HepG2 (cell line): Measurements from ENCODE around the gene TSPAN18. TPM values are rescaled to one million over a fixed set of nuclear protein-coding genes. Genes with fewer than 3 reads are reported as not detected.

Experiments used
- ATAC-seq: fragments of 200-7000 bp; cut with Tn5 transposase; 3 replicates; pipeline ENCODE4 v1.9.1; 2020; ENCODE audit warnings: mild to moderate bottlenecking, moderate library complexity
- BruUV-seq: library from RNA; stranded (reverse); fragments of 400-500 nt; replicated peaks from 2 replicates; lab custom pipeline; 2021; lab: Mats Ljungman, UMichigan
- CTCF ChIA-PET: fragments of 300-600 bp; formaldehyde crosslinking; extraction: SDS; loops from one replicate; lab custom pipeline; 2021; ENCODE audit warnings: low total read pairs, inconsistent platforms, low intra/inter-chr PET ratio; lab: Yijun Ruan, JAX
- POLR2A ChIA-PET: fragments of 350-600 bp; sonication (Branson Sonifier 250); formaldehyde crosslinking; loops from one replicate; lab custom pipeline; 2020; ENCODE audit warnings: antibody characterized with exemption, inconsistent platforms; lab: Yijun Ruan, JAX
- DNase-seq: peaks from one replicate; pipeline ENCODE4 v3.0.0-alpha.2; 2015; ENCODE audit warnings: low spot score
- FAIRE-seq: peaks from 3 replicates; lab custom pipeline; 2011; peaks lifted over from hg19 to GRCh38; lab: Jason Lieb, UNC
- H2AFZ ChIP-seq: one replicate; pipeline ENCODE4 v1.6.1; 2011; ENCODE audit warnings: low read length, inconsistent platforms
- H3K27ac ChIP-seq: fragments of 300-600 bp; 3 replicates; pipeline ENCODE4 v1.8.0; 2011; ENCODE audit warnings: mixed run types, mild to moderate bottlenecking, mixed read lengths, low read length, inconsistent platforms; ENCODE audit not compliant: insufficient read depth; ENCODE audit errors: extremely low read length
- H3K27me3 ChIP-seq, 2 experiments: fragments of 200-600 bp in 1 of 2; 2 replicates in 1 of 2; 3 replicates in 1 of 2; pipeline versions ENCODE4 v1.6.0 to v1.8.0; 2011; ENCODE audit warnings: low read length in 2 of 2, mild to moderate bottlenecking in 2 of 2, moderate library complexity in 2 of 2, inconsistent platforms in 1 of 2; ENCODE audit not compliant: insufficient read depth in 2 of 2, control insufficient read depth in 1 of 2
- H3K36me3 ChIP-seq, 2 experiments: fragments of 200-600 bp in 1 of 2; replicated peaks in 1 of 2; 2 replicates in 1 of 2; 3 replicates in 1 of 2; pipeline versions ENCODE4 v1.5.1 to v1.8.0; 2011; ENCODE audit warnings: low read length in 2 of 2, inconsistent platforms in 1 of 2; ENCODE audit not compliant: insufficient read depth in 2 of 2, control insufficient read depth in 1 of 2
- H3K4me1 ChIP-seq: 2 replicates; pipeline ENCODE4 v1.5.1; 2012; ENCODE audit warnings: low read length, inconsistent platforms; ENCODE audit not compliant: insufficient read depth
- H3K4me2 ChIP-seq: 2 replicates; pipeline ENCODE4 v1.6.0; 2011; ENCODE audit warnings: low read depth, low read length, inconsistent platforms
- H3K4me3 ChIP-seq, 3 experiments: fragments of 200-600 bp in 1 of 3; sonication (generic), shearing (Covaris generic) in 1 of 3; replicated peaks in 1 of 3; 2 replicates each; pipeline ENCODE4 v1.5.1; 2011 to 2016; ENCODE audit warnings: low read length in 3 of 3, inconsistent platforms in 2 of 3, low read depth in 2 of 3, mild to moderate bottlenecking in 2 of 3, control low read depth in 1 of 3, mixed read lengths in 1 of 3; ENCODE audit not compliant: insufficient read depth in 1 of 3
- H3K79me2 ChIP-seq: one replicate; pipeline ENCODE4 v1.6.1; 2011; ENCODE audit warnings: low read length, inconsistent platforms; ENCODE audit not compliant: insufficient read depth
- H3K9ac ChIP-seq: 2 replicates; pipeline ENCODE4 v1.6.0; 2011; ENCODE audit warnings: mild to moderate bottlenecking, low read depth, low read length, inconsistent platforms; ENCODE audit not compliant: insufficient read depth
- H3K9me3 ChIP-seq: 2 replicates; pipeline ENCODE4 v1.5.1; 2012; ENCODE audit warnings: mild to moderate bottlenecking, low read length
- H4K20me1 ChIP-seq: 2 replicates; pipeline ENCODE4 v1.6.0; 2011; ENCODE audit warnings: inconsistent platforms, mild to moderate bottlenecking, low read length, moderate library complexity; ENCODE audit not compliant: insufficient read depth
- CBFB ChIP-seq: sonication (generic); formaldehyde crosslinking; IDR thresholded peaks from 2 replicates; pipeline ENCODE4 v1.4.0; 2020; ENCODE audit warnings: missing genetic modification reagents
- RERE ChIP-seq: IDR thresholded peaks from 2 replicates; pipeline ENCODE4 v1.6.1; 2016; ENCODE audit warnings: low read depth, missing genetic modification reagents, missing compliant biosample characterization
- THAP8 ChIP-seq: sonication (generic); formaldehyde crosslinking; IDR thresholded peaks from 2 replicates; pipeline ENCODE4 v1.5.1; 2020; ENCODE audit warnings: missing genetic modification reagents, mild to moderate bottlenecking, borderline replicate concordance
- ZFX ChIP-seq: sonication (generic); formaldehyde crosslinking; IDR thresholded peaks from 2 replicates; pipeline ENCODE4 v1.4.0; 2020; ENCODE audit warnings: mild to moderate bottlenecking, low read depth, missing genetic modification reagents, moderate library complexity
- ZNF784 ChIP-seq: sonication (generic); formaldehyde crosslinking; IDR thresholded peaks from 2 replicates; pipeline ENCODE4 v1.5.1; 2020; ENCODE audit warnings: missing genetic modification reagents, mild to moderate bottlenecking, borderline replicate concordance
- WGBS: methylation state at CpG from one replicate; pipeline ENCODE4 v1.1.6; 2017; ENCODE audit warnings: low lambda C conversion rate; 5-methylcytosine and 5-hydroxymethylcytosine counted together
- in situ Hi-C: cut with HindIII; loops from 2 replicates; pipeline ENCODE4 v1.10.0; 2017; ENCODE audit warnings: low pct_unique_long_range_greater_than_20kb; ENCODE audit not compliant: extremely low pct_ligation_motif_present
- intact Hi-C: fragments of 100-400 bp; cut with micrococcal nuclease; formaldehyde crosslinking; loops from one replicate; pipeline ENCODE4 v1.10.0; 2022; ENCODE audit not compliant: unreplicated experiment
- polyA plus RNA-seq, 8 experiments: library from polyadenylated mRNA; depleted of rRNA in 3 of 8; stranded (reverse) in 7 of 8; unstranded in 1 of 8; fragments of >200 nt; fragmentation: Illumina TruSeq in 4 of 8; extraction: Trizol in 4 of 8; gene quantifications; 2 replicates each; pipeline versions ENCODE4 v1.2.1 to v1.2.3, GENCODE V29; 2011 to 2016; ENCODE audit warnings: low read depth in 4 of 8, missing spikeins in 1 of 8, mixed read lengths in 1 of 8; ENCODE audit not compliant: insufficient read depth in 1 of 8
- total RNA-seq, 5 experiments: library from RNA; depleted of rRNA; stranded (reverse); fragments of >200 nt; fragmentation: Illumina TruSeq; extraction: Trizol; gene quantifications; 2 replicates each; pipeline ENCODE4 v1.2.3, GENCODE V29; 2016; ENCODE audit warnings: low read depth in 1 of 5
- TF ChIP-seq, protein P1 (sequence below): sonication (generic); formaldehyde crosslinking; IDR thresholded peaks from 2 replicates; pipeline ENCODE4 v1.4.0; 2020; ENCODE audit warnings: mild to moderate bottlenecking, missing genetic modification reagents

Gene TSPAN18
- total and polyA plus RNA-seq, 2 of the 13 experiments (the other 11 are each of a cell fraction or from before 2014, with no cell fraction given): not detected

- Histone ChIP-seq H2AFZ (no peak overlapping the region), H3K79me2 (no peaks in the 10 kb centered on the region), H3K4me1 (peaks cover 10% of the 10 kb centered on the region), H4K20me1 (no peaks in the 10 kb centered on the region), H3K9ac (no peak overlapping the region), H3K9me3 (no peaks in the 10 kb centered on the region), H3K27me3 (peaks cover 5 to 38% of the 10 kb centered on the region in 2 experiments; a peak in 4 of 5 replicates), H3K4me3 (no peak overlapping the region), H3K36me3 (no peaks in the 10 kb centered on the region), H3K27ac (no peak overlapping the region), H3K4me2 (no peak overlapping the region)
- WGBS: 0% methylated on average over 1 of the region's 3 CpGs
- in situ Hi-C loops: no loop called here
- ATAC-seq (no peak), DNase-seq (no peak), FAIRE-seq (no peak)
- no TSS peak for BruUV-seq
- CTCF ChIA-PET: no interaction called here
- intact Hi-C loops: no loop called here
- POLR2A ChIA-PET: no interaction called here
- TF ChIP-seq ZFX (no peak), ZNF784 (CRISPR knock-in tag) (no peak), THAP8 (CRISPR knock-in tag) (no peak), RERE (no peak), CBFB (CRISPR knock-in tag) (no peak)
- TF ChIP-seq, protein P1, sequence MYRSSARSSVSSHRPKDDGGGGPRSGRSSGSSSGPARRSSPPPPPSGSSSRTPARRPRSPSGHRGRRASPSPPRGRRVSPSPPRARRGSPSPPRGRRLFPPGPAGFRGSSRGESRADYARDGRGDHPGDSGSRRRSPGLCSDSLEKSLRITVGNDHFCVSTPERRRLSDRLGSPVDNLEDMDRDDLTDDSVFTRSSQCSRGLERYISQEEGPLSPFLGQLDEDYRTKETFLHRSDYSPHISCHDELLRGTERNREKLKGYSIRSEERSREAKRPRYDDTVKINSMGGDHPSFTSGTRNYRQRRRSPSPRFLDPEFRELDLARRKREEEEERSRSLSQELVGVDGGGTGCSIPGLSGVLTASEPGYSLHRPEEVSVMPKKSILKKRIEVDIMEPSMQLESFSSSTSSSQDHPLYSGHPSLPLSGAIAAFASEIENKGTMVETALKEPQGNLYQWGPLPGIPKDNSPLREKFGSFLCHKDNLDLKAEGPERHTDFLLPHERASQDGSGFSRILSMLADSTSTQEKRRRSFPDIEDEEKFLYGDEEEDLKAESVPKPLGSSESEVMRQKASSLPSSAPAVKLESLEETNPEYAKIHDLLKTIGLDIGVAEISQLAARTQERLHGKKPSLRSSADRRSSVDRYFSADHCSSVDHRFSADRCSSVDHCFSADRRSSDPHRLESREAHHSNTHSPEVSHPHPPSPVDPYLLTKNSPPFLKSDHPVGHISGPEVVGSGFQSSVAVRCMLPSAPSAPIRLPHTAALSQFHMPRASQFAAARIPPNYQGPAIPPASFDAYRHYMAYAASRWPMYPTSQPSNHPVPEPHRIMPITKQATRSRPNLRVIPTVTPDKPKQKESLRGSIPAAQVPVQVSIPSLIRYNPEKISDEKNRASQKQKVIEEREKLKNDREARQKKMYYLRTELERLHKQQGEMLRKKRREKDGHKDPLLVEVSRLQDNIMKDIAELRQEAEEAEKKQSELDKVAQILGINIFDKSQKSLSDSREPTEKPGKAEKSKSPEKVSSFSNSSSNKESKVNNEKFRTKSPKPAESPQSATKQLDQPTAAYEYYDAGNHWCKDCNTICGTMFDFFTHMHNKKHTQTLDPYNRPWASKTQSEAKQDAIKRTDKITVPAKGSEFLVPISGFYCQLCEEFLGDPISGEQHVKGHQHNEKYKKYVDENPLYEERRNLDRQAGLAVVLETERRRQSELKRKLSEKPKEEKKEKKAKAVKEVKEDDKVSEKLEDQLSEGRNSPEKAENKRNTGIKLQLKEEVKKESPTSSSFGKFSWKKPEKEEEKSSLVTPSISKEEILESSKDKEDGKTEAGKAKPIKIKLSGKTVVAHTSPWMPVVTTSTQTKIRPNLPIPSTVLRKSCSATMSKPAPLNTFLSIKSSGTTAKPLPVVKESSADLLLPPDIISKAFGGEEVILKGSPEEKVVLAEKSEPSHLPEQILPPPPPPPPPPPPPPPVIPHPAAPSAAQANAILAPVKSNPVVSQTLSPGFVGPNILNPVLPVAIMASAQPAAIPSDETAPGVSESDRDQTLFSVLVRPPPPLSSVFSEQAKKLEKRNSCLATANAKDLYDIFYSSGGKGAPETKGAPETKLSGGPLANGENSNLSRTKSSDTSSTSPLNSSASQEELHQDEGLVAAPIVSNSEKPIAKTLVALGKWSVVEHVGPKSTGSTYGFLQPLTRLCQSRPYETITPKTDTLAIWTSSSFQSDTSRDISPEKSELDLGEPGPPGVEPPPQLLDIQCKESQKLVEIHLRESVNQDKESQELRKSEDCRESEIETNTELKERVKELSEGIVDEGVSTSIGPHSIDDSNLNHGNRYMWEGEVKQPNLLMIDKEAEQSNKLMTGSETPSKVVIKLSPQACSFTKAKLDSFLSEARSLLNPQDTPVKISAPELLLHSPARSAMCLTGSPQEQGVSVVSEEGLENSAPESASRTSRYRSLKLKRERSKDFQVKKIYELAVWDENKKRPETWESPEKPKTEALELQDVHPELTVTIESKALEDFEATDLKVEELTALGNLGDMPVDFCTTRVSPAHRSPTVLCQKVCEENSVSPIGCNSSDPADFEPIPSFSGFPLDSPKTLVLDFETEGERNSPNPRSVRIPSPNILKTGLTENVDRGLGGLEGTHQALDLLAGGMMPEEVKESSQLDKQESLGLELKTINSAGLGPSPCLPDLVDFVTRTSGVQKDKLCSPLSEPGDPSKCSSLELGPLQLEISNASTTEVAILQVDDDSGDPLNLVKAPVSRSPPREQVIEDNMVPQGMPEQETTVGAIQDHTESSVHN: no peak
Observed at GRCh38 chr11:44952500-44953260, 225.9 kb downstream of the TSPAN18 start.
